Heart left ventricle (tissue), 16 donors: ENCODE measurements around the gene ZNF367. TPM values are rescaled to one million over a fixed set of nuclear protein-coding genes. Genes with fewer than 3 reads are reported as not detected.
"Not testable (repeated sequence)": the region's sequence is repeated elsewhere in the genome, so short reads cannot be mapped to it uniquely, and the experiment has no call there.

Experiments
- ATAC-seq, 4 donors: fragments of 200-7000 bp; cut with Tn5 transposase; one replicate each; pipeline ENCODE4 v1.9.1; 2020 to 2022; ENCODE audit warnings: moderate library complexity in 4 of 4, mild to moderate bottlenecking in 3 of 4, moderate number of reproducible peaks in 1 of 4
- DNase-seq, 5 donors: peaks; one replicate each; pipeline ENCODE4 v3.0.0-alpha.2; 2020
- H3K27ac ChIP-seq, 12 donors: fragments of 200-600 bp; sonication (generic) in 4 of 12; one replicate each; pipeline versions ENCODE4 v1.5.0 to v1.8.0; 2016 to 2022; ENCODE audit warnings: mild to moderate bottlenecking in 2 of 12
- H3K27me3 ChIP-seq, 9 donors: fragments of 200-600 bp; sonication (generic) in 2 of 9; one replicate each; pipeline versions ENCODE4 v1.5.1 to v1.8.0; 2016 to 2022; ENCODE audit warnings: mild to moderate bottlenecking in 3 of 9
- H3K36me3 ChIP-seq, 9 donors: fragments of 200-600 bp; sonication (generic) in 2 of 9; one replicate each; pipeline versions ENCODE4 v1.5.0 to v1.8.0; 2018 to 2022; ENCODE audit warnings: mild to moderate bottlenecking in 2 of 9
- H3K4me1 ChIP-seq, 12 donors: fragments of 200-600 bp; sonication (generic) in 4 of 12; one replicate each; pipeline versions ENCODE4 v1.5.0 to v1.8.0; 2016 to 2022; ENCODE audit warnings: mild to moderate bottlenecking in 3 of 12
- H3K4me3 ChIP-seq, 12 donors: fragments of 200-600 bp; sonication (generic) in 4 of 12; one replicate each; pipeline versions ENCODE4 v1.5.0 to v1.8.0; 2017 to 2022; ENCODE audit warnings: mild to moderate bottlenecking in 9 of 12, moderate library complexity in 4 of 12
- H3K9me3 ChIP-seq, 12 donors: fragments of 200-600 bp; sonication (generic) in 4 of 12; one replicate each; pipeline versions ENCODE4 v1.5.0 to v1.8.0; 2016 to 2022; ENCODE audit warnings: mild to moderate bottlenecking in 1 of 12
- CTCF ChIP-seq, 12 donors: fragments of 200-600 bp; sonication (generic) in 4 of 12; IDR thresholded peaks; one replicate each; pipeline versions ENCODE4 v1.5.0 to v1.8.0; 2018 to 2022; ENCODE audit warnings: antibody characterized with exemption in 12 of 12, mild to moderate bottlenecking in 5 of 12
- POLR2A ChIP-seq, 2 donors: fragments of 450-650 bp; IDR thresholded peaks; one replicate each; pipeline ENCODE4 v1.6.1; 2017; ENCODE audit warnings: antibody characterized with exemption in 2 of 2, mild to moderate bottlenecking in 2 of 2, moderate library complexity in 2 of 2
- WGBS, 4 donors: extraction: QIAGEN DNeasy Blood & Tissue Kit in 2 of 4; methylation state at CpG; one replicate each; pipeline versions ENCODE4 v1.1.5 to v1.1.7; 2013 to 2018; 5-methylcytosine and 5-hydroxymethylcytosine counted together
- intact Hi-C, 10 donors: fragments of 100-400 bp; cut with DNase I; formaldehyde crosslinking; loops; one replicate each; pipeline versions ENCODE4 v1.11.1 to v1.14.2; 2022
- polyA plus RNA-seq, 2 donors: library from polyadenylated mRNA; stranded (reverse); fragments of 200-250 nt; gene quantifications; one replicate each; pipeline ENCODE4 v1.2.3, GENCODE V29; 2013
- total RNA-seq, 9 donors: library from RNA; depleted of rRNA in 2 of 9; stranded (reverse); fragments of >200 nt in 2 of 9; fragmentation: NEBNext Ultra II Directional in 3 of 9; extraction: Animal tissue kit (Norgen Biotek cat#: 25700) in 3 of 9; gene quantifications; one replicate each; pipeline versions ENCODE4 v1.1.0 to v1.2.4, GENCODE V29; 2016 to 2023
- donor health status: ischemic (EF 13 %, LVEDD 7.1; RV severe dilation, severe dysfunction).
- donor health status: healthy with polysubstance abuse.
- donor health status: DM: no; HTN: yes; CAD: no.
- donor health status: DM: no; HTN: no; CAD: no.
- donor health status: ischemic (EF 25% LVEDD 6.9; RV normal size, moderate dysfunction).
- donor health status: ischemic (EF 25% LVEDD 5.7; RV mildly dilated, moderate dysfunction).
- donor health status: healthy.
- donor health status: DM: yes; HTN: yes; CAD: no.
- donor health status: ischemic (EF 35%, LVEDD 5.7; RV mildly dilated, moderate dysfunction).
- donor health status: nonischemic (EF 11% LVEDD 7.7; RV severe dilation, severe dysfunction).
- donor health status: DM: yes; HTN: yes; CAD: no.
- donor health status: PGD.
- donor health status: ischemic (EF 29% LVEDD 5.4; RV normal size, mild dysfunction).
- donor health status: nonischemic (EF 23%, LVEDD 6.1; RV moderate dilation, normal function).

Gene ZNF367
- total and polyA plus RNA-seq, 11 donors, result 0.91 to 5.9 (median 3.2) TPM

- no peak for DNase-seq
- Histone ChIP-seq H3K27me3 (no peaks in the 10 kb centered on the region), H3K4me1 (no peaks in the 10 kb centered on the region), H3K36me3 (peaks cover 0 to 83% (median 60%) of the 10 kb centered on the region in 9 donors), H3K4me3 (no peak overlapping the region), H3K9me3 (no peaks in the 10 kb centered on the region), H3K27ac (no peak overlapping the region)
- WGBS, 4 donors, result 93 to 98% (median 97%) methylated on average over 6 of the region's 6 CpGs
- TF ChIP-seq CTCF (IDR thresholded peaks at IDR 0.05), result no peak
- no peak for TF ChIP-seq POLR2A (IDR thresholded peaks at IDR 0.05)
- intact Hi-C loops, result no loop called here
- ATAC-seq, result no peak
These were observed 56.5 kb downstream of the ZNF367 start for GRCh38 chr9:96361668-96362067.

GRCh38 chr9:96360976-96361375 lies 57.2 kb downstream of the ZNF367 start:
- ATAC-seq (no peak), DNase-seq (no peak)
- H3K27ac ChIP-seq, result no peak overlapping the region
- TF ChIP-seq POLR2A (IDR thresholded peaks at IDR 0.05) (no peak), CTCF (IDR thresholded peaks at IDR 0.05) (no peak)
- 89 to 91% (median 91%) methylated on average over 2 of the region's 2 CpGs for WGBS, 4 donors
- no peaks in the 10 kb centered on the region for H3K4me1 ChIP-seq
- no peaks in the 10 kb centered on the region for H3K9me3 ChIP-seq
- H3K36me3 ChIP-seq, result peaks cover 0 to 87% (median 67%) of the 10 kb centered on the region in 9 donors
- H3K27me3 ChIP-seq, result no peaks in the 10 kb centered on the region
- H3K4me3 ChIP-seq, result no peak overlapping the region
- intact Hi-C loops, result no loop called here

GRCh38 chr9:96360523-96360922 lies 57.6 kb downstream of the ZNF367 start:
- peaks cover 0 to 87% (median 69%) of the 10 kb centered on the region in 9 donors for H3K36me3 ChIP-seq
- H3K9me3 ChIP-seq, ATAC-seq, H3K27me3 ChIP-seq, H3K4me1 ChIP-seq, H3K27ac ChIP-seq, H3K4me3 ChIP-seq, DNase-seq, intact Hi-C loops: not testable (repeated sequence)
- WGBS, 4 donors, result 96 to 98% (median 97%) methylated on average over 6 of the region's 6 CpGs

GRCh38 chr9:96350866-96351265 lies 67.3 kb downstream of the ZNF367 start:
- no peaks in the 10 kb centered on the region for H3K27me3 ChIP-seq
- TF ChIP-seq CTCF (IDR thresholded peaks at IDR 0.05) (no peak), POLR2A (IDR thresholded peaks at IDR 0.05) (no peak)
- H3K4me3 ChIP-seq, result no peak overlapping the region
- no peaks in the 10 kb centered on the region for H3K4me1 ChIP-seq
- 82 to 88% (median 86%) methylated on average over 1 of the region's 1 CpG for WGBS, 4 donors
- peaks cover 0 to 56% (median 27%) of the 10 kb centered on the region in 9 donors for H3K36me3 ChIP-seq
- DNase-seq, result no peak
- ATAC-seq, result no peak
- H3K27ac ChIP-seq, result no peak overlapping the region
- intact Hi-C loops, result no loop called here
- H3K9me3 ChIP-seq, result peaks cover 0 to 9% (median 0%) of the 10 kb centered on the region in 12 donors

- Histone ChIP-seq H3K4me3 (no peak overlapping the region), H3K27me3 (no peaks in the 10 kb centered on the region), H3K4me1 (peaks cover 4 to 17% (median 10%) of the 10 kb centered on the region in 12 donors), H3K36me3 (peaks cover 0 to 40% (median 19%) of the 10 kb centered on the region in 9 donors), H3K27ac (no peak overlapping the region), H3K9me3 (peaks cover 0 to 9% (median 0%) of the 10 kb centered on the region in 12 donors)
- 96 to 99% (median 98%) methylated on average over 5 of the region's 5 CpGs for WGBS, 4 donors
- intact Hi-C loops, result loop anchor here in 2 of 10 donors (5.0 to 10.0 kb wide), 3 partner anchors 34 to 217 kb away; partner anchors contain the start of genes SLC35D2 (in 1 of the 2) and ZNF367 (in 1 of the 2)
- ATAC-seq (no peak), DNase-seq (no peak)
- TF ChIP-seq CTCF (IDR thresholded peaks at IDR 0.05), result no peak
- no peak for TF ChIP-seq POLR2A (IDR thresholded peaks at IDR 0.05)
These were observed 69.9 kb downstream of the ZNF367 start for GRCh38 chr9:96348261-96348660.
